ENCODE data around the gene DDR1.

DNA sequence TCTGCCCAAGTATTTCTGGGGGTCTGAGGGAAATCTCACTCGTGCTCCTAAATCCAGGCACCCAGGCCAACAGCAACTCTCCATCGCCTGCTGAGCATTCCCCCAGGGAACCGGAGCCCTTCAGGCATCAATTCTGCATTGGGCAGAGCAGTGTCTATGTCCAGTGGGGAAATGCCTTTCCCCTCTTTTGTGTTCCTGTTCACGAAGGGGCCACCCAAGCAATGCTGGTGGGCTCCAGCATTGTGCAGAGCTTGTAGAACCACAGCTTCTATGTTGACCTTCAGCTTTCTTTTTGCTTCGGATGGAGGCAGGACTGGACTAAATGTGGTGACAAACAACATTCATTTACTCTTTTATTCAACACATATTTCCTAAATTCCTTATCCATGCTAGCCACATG is 27.2 kb upstream of the DDR1 start:
- no peak for TF ChIP-seq USF1 (IDR thresholded peaks at IDR 0.05)
- TF ChIP-seq CREB1 (IDR thresholded peaks at IDR 0.05; ENCODE audit: low read depth): no peak
- no peak for TF ChIP-seq MAX (IDR thresholded peaks at IDR 0.05)
- TF ChIP-seq TCF12 (IDR thresholded peaks at IDR 0.05; ENCODE audit: low read depth): no peak
- no peak for TF ChIP-seq YY1 (IDR thresholded peaks at IDR 0.05; ENCODE audit: low read depth)
- TF ChIP-seq RAD21 (IDR thresholded peaks at IDR 0.05; ENCODE audit: low read depth): no peak
- no peak for TF ChIP-seq TAF1 (IDR thresholded peaks at IDR 0.05; ENCODE audit: low read depth)
- TF ChIP-seq REST (IDR thresholded peaks at IDR 0.05; ENCODE audit: low read depth): no peak
- no peak; the same call in 1 of the 2 replicates for TF ChIP-seq TEAD4 (IDR thresholded peaks at IDR 0.05)
- TF ChIP-seq EP300 (IDR thresholded peaks at IDR 0.05; ENCODE audit: borderline replicate concordance): no peak
- TF ChIP-seq NFIC (IDR thresholded peaks at IDR 0.05): no peak
